Fibroblast of lung (primary cell): ENCODE data around the gene PDCD7.
"Not testable (repeated sequence)": the region's sequence is repeated elsewhere in the genome, so short reads cannot be mapped to it uniquely, and the experiment has no call there.

ENCODE experiments used
- EZH2 ChIP-seq: IDR thresholded peaks from 2 replicates; pipeline ENCODE4 v1.5.1; 2012; ENCODE audit warnings: low read length, control low read depth, mild to moderate bottlenecking; ENCODE audit errors: missing control alignments
- TF ChIP-seq, protein P1 (sequence below), 2 donors: IDR thresholded peaks in 1 of 2; conservative IDR thresholded peaks in 1 of 2; 1 replicate in 1 of 2; 2 replicates in 1 of 2; pipeline ENCODE4 v1.5.1; 2011 to 2012; ENCODE audit warnings: low read length in 2 of 2, control low read depth in 1 of 2, inconsistent platforms in 1 of 2, low read depth in 1 of 2, mild to moderate bottlenecking in 1 of 2

GRCh38 chr15:65138631-65139030, 5.0 kb upstream of the PDCD7 start:
- TF ChIP-seq, protein P1, sequence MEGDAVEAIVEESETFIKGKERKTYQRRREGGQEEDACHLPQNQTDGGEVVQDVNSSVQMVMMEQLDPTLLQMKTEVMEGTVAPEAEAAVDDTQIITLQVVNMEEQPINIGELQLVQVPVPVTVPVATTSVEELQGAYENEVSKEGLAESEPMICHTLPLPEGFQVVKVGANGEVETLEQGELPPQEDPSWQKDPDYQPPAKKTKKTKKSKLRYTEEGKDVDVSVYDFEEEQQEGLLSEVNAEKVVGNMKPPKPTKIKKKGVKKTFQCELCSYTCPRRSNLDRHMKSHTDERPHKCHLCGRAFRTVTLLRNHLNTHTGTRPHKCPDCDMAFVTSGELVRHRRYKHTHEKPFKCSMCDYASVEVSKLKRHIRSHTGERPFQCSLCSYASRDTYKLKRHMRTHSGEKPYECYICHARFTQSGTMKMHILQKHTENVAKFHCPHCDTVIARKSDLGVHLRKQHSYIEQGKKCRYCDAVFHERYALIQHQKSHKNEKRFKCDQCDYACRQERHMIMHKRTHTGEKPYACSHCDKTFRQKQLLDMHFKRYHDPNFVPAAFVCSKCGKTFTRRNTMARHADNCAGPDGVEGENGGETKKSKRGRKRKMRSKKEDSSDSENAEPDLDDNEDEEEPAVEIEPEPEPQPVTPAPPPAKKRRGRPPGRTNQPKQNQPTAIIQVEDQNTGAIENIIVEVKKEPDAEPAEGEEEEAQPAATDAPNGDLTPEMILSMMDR (conservative IDR thresholded peaks at IDR 0.05 in 1 of 2, IDR thresholded peaks at IDR 0.05 in 1 of 2; ENCODE audit: low read depth in 1 of 2, low read length in 2 of 2): not testable (repeated sequence)
- not testable (repeated sequence) for TF ChIP-seq EZH2
